Measurements from ENCODE around the gene FLT3.

The FLT3 gene

GRCh38 chr13:27960362-27961226 is 139.8 kb downstream of the FLT3 start:
- peak overlapping the region; percentile 35 for H3K27ac ChIP-seq
- TF ChIP-seq ZFX (IDR thresholded peaks at IDR 0.05) (no peak), CTCF (conservative IDR thresholded peaks at IDR 0.05) (no peak)

DNA sequence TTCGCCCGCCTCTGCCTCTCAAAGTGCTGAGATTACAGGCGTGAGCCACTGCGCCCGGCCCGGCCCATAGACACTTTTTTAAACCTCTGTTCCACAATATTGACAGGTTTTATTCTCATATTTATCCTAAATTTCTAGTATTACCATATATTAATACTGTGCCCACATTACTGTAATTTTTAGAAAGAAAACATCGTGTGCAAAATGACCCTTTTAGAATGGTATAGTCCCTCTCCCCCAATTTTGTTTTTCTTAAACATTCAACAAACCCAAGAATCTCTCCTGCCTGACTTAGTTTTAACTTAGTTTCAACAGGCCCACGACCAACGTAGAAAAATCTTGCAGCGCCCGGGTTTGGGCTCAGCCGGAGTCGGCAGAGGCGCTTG is 140.4 kb downstream of the FLT3 start:
- peak overlapping the region; percentile 35 for H3K27ac ChIP-seq
- TF ChIP-seq ZFX (IDR thresholded peaks at IDR 0.05) (no peak), CTCF (conservative IDR thresholded peaks at IDR 0.05) (no peak)

DNA sequence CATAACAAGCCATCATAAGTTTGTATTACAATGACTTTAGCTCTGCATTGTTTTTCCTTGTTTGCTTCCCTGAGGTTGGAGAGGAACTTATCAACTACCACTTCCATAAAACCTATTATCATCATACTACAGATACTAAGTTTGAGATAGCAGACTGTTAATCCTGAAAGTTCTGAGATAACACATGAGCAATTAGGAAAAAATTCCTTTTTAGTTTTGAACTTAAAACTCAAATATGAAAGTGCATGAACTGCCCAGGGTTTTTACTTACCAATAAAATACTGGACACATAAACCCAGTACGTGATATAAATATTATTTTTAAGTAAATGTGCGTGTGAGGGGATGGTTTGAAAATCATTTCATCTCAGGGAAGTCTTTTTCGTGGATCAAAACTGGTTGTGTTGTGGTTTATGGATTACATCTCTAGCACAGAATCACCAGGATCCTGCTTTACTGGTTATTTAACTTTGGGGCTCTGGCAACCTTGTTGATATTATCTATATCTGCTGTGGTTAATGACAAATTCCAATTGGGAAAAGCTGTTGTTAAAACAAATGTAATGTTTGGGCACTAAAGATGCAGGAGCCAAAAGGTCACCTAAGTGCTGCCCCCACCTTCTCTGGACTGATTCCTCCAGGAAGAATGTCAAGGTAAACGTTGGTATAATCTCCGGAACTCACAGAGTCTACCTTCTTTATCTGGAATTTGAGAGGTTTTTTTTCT is 143.6 kb downstream of the FLT3 start:
- no peak overlapping the region for H3K27ac ChIP-seq
- no peak for TF ChIP-seq ZFX (IDR thresholded peaks at IDR 0.05)
- no peak for TF ChIP-seq CTCF (conservative IDR thresholded peaks at IDR 0.05)

DNA sequence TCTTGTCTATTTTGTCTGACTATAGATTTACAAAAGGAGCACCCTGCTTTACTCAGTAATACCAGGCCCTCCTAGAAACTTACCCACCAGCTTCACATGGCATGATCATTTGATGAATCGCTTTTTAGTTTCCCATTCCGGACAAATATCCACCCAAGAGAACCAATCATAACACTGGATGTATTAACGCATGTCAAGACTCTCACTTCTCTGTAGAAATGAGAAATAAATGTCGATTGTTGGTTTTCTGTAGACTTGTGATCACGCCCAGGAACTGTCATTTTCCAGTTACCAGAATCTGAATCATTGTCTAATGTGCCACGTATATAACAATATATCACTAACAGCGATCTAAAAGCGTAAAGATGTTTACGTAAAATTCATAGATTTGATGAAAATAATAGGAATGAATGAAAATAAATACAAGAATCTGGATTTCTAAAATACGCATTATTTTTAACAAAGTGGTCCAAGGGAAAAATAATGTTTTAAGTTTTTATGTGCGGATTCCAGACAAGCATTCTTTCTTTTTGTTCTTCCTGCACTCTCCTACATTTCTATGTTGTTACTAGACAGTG is 145.3 kb downstream of the FLT3 start:
- TF ChIP-seq ZFX (IDR thresholded peaks at IDR 0.05) (no peak), CTCF (conservative IDR thresholded peaks at IDR 0.05) (no peak)

GRCh38 chr13:27954406-27954851 is 145.9 kb downstream of the FLT3 start:
- H3K27ac ChIP-seq = no peak overlapping the region
- TF ChIP-seq CTCF (conservative IDR thresholded peaks at IDR 0.05) = no peak
- TF ChIP-seq ZFX (IDR thresholded peaks at IDR 0.05) = no peak

More for the DNA sequence above, 145.3 kb downstream of the FLT3 start:
- H3K27ac ChIP-seq = no peak overlapping the region

DNA sequence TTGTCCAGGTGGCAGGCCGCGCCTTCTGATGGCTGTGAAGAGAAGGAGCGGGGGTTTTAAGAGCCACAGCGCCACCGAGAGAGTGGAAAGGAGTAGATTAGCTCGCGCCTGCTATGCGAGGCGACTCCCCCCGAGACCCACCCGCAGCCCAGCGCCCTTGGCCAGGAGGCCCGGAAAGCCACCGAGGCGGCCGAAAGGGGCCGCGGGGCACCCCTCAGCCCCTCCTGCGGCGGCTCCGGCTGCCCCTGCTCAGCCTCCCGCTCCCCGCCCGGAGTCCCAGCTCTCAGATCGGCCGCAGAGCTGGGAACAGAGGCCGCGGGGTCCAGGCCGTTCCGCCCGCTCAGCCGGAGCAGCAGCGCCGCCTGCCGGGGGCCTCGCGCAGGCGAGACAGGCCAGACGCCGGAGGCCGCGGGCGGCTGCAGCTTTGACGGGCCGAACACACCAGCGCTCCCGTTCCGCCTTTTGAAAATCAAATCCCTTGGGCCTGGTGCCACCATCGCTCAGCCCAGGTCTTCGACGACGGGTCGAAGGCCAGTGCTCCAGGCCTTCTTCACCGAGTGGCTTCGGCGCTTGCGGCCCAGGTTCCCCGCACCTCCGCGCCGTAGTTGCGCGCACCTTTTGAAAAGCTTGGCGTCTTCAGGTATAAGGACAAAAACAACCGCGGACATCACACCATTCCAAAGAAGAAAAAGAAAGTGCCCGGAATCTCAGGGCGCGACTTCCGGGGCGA is 146.5 kb downstream of the FLT3 start:
- H3K27ac ChIP-seq = no peak overlapping the region; the same call in 1 of the 2 replicates
- TF ChIP-seq CTCF (conservative IDR thresholded peaks at IDR 0.05) = peak; percentile 100
- TF ChIP-seq ZFX (IDR thresholded peaks at IDR 0.05) = no peak

Data from C4-2B (cell line).